Naive thymus-derived CD4-positive, alpha-beta T cell (primary cell): ENCODE results near the gene IL19. TPM values are rescaled to one million over a fixed set of nuclear protein-coding genes. Genes with fewer than 3 reads are reported as not detected.

Experiments
- ATAC-seq: fragments of 150-1000 bp; cut with Tn5 transposase; 2 replicates; pipeline ENCODE4 v1.10.0; 2021; ENCODE audit warnings: mild to moderate bottlenecking, moderate library complexity
- CTCF ChIA-PET: fragments of 350-600 bp; sonication (Branson Sonifier 250); formaldehyde crosslinking; loops from one replicate; lab custom pipeline; 2021; ENCODE audit warnings: antibody characterized with exemption; lab: Charles Lee
- POLR2A ChIA-PET: fragments of 350-600 bp; sonication (Branson Sonifier 250); formaldehyde crosslinking; loops from one replicate; lab custom pipeline; 2021; ENCODE audit warnings: antibody characterized with exemption, inconsistent platforms; lab: Charles Lee
- DNase-seq, 9 donors: peaks; one replicate each; pipeline versions ENCODE4 v3.0.0 to v3.0.0-alpha.2; 2020 to 2022; ENCODE audit warnings: mixed read lengths in 1 of 9
- H3K27ac ChIP-seq: one replicate; pipeline ENCODE4 v1.7.0; 2013; ENCODE audit warnings: mild to moderate bottlenecking, low read depth, low read length, moderate library complexity
- H3K27me3 ChIP-seq, 2 donors: one replicate each; pipeline ENCODE4 v1.7.0; 2013; ENCODE audit warnings: low read length in 2 of 2, mild to moderate bottlenecking in 2 of 2, moderate library complexity in 2 of 2; ENCODE audit not compliant: control insufficient read depth in 2 of 2, insufficient read depth in 2 of 2
- H3K36me3 ChIP-seq, 3 experiments: 1 replicate in 2 of 3; 2 replicates in 1 of 3; pipeline ENCODE4 v1.7.0; 2013; ENCODE audit warnings: low read length in 3 of 3, mild to moderate bottlenecking in 3 of 3, moderate library complexity in 1 of 3; ENCODE audit not compliant: insufficient read depth in 3 of 3, control insufficient read depth in 2 of 3
- H3K4me1 ChIP-seq, 2 donors: one replicate each; pipeline ENCODE4 v1.7.0; 2013; ENCODE audit warnings: low read length in 2 of 2, mild to moderate bottlenecking in 2 of 2, moderate library complexity in 1 of 2; ENCODE audit not compliant: control insufficient read depth in 2 of 2, insufficient read depth in 2 of 2
- H3K4me3 ChIP-seq: 2 replicates; pipeline ENCODE4 v1.7.0; 2013; ENCODE audit warnings: mild to moderate bottlenecking, low read length
- H3K9me3 ChIP-seq, 3 experiments: 1 replicate in 2 of 3; 2 replicates in 1 of 3; pipeline ENCODE4 v1.7.0; 2013; ENCODE audit warnings: low read length in 3 of 3; ENCODE audit not compliant: control insufficient read depth in 2 of 3
- H3K27ac Mint-ChIP-seq, 9 donors: one replicate each; pipeline ENCODE4 v1.8.0; 2020 to 2022; ENCODE audit warnings: mixed read lengths in 9 of 9, mild to moderate bottlenecking in 8 of 9, moderate library complexity in 5 of 9, inconsistent platforms in 2 of 9
- H3K27me3 Mint-ChIP-seq, 5 donors: one replicate each; pipeline ENCODE4 v1.8.0; 2021 to 2022; ENCODE audit warnings: mixed read lengths in 5 of 5, mild to moderate bottlenecking in 1 of 5
- H3K36me3 Mint-ChIP-seq, 5 donors: one replicate each; pipeline ENCODE4 v1.8.0; 2020 to 2022; ENCODE audit warnings: mixed read lengths in 5 of 5, mild to moderate bottlenecking in 3 of 5, inconsistent platforms in 1 of 5
- H3K4me1 Mint-ChIP-seq, 7 donors: one replicate each; pipeline ENCODE4 v1.8.0; 2020 to 2022; ENCODE audit warnings: mixed read lengths in 7 of 7, mild to moderate bottlenecking in 3 of 7, inconsistent platforms in 1 of 7
- H3K4me3 Mint-ChIP-seq, 10 donors: one replicate each; pipeline ENCODE4 v1.8.0; 2020 to 2022; ENCODE audit warnings: mild to moderate bottlenecking in 10 of 10, mixed read lengths in 10 of 10, moderate library complexity in 6 of 10, inconsistent platforms in 2 of 10
- H3K9me3 Mint-ChIP-seq, 11 donors: one replicate each; pipeline ENCODE4 v1.8.0; 2020 to 2022; ENCODE audit warnings: mixed read lengths in 11 of 11, mild to moderate bottlenecking in 4 of 11, inconsistent platforms in 1 of 11, moderate library complexity in 1 of 11
- intact Hi-C, 2 donors: fragments of 100-400 bp; cut with micrococcal nuclease; formaldehyde crosslinking; loops; one replicate each; pipeline ENCODE4 v1.15.1; 2023
- polyA plus RNA-seq, 2 donors: library from polyadenylated mRNA; unstranded; fragments of 300-500 nt; fragmentation: Illumina TruSeq; gene quantifications; one replicate each; pipeline ENCODE4 v1.2.3, GENCODE V29; 2021
- total RNA-seq, 6 experiments: library from RNA in 5 of 6; stranded (reverse) in 5 of 6; gene quantifications; 1 replicate in 5 of 6; 2 replicates in 1 of 6; pipeline ENCODE4 v1.2.3 and lab custom pipeline; 2021 to 2026

Gene IL19
- total and polyA plus RNA-seq, 7 experiments from 2014 or later, result not detected

- peak; percentile 61 for ATAC-seq
- peaks cover 0 to 8% (median 0%) of the 10 kb centered on the region in 5 donors for H3K36me3 Mint-ChIP-seq
- Histone ChIP-seq H3K36me3 (peaks cover 0 to 16% (median 9%) of the 10 kb centered on the region in 3 experiments), H3K9me3 (no peaks in the 10 kb centered on the region), H3K27ac (no peak overlapping the region), H3K27me3 (no peaks in the 10 kb centered on the region), H3K4me3 (no peak overlapping the region), H3K4me1 (peaks cover 17 to 25% of the 10 kb centered on the region in 2 donors)
- no peaks in the 10 kb centered on the region for H3K27me3 Mint-ChIP-seq
- peak in 8 of 9 donors; percentile 35 to 64 (median 58) for DNase-seq
- no peak overlapping the region for H3K4me3 Mint-ChIP-seq
- ChIA-PET CTCF (interaction anchor here (0.7 to 7.1 kb wide), 33 partner anchors 7 to 280 kb away, joined by 3 to 61 read pairs (median 5); partner anchors contain the start of genes FCMR and IL10), POLR2A (interaction anchor here (0.7 to 2.6 kb wide), 5 partner anchors 11 to 187 kb away, joined by 3 to 13 read pairs (median 6); no protein-coding TSS in a partner anchor)
- peak overlapping the region in 8 of 9 donors; percentile 19 to 90 (median 58) for H3K27ac Mint-ChIP-seq
- intact Hi-C loops, result loop anchor here (1.0 to 5.0 kb wide), 5 partner anchors 8 to 327 kb away; partner anchors contain the start of genes PFKFB2 (in 1 of the 2) and YOD1 (in 1 of the 2)
- peaks cover 0 to 1% (median 0%) of the 10 kb centered on the region in 11 donors for H3K9me3 Mint-ChIP-seq
- peaks cover 29 to 50% (median 46%) of the 10 kb centered on the region in 7 donors for H3K4me1 Mint-ChIP-seq
These were observed 45.2 kb upstream of the IL19 start for GRCh38 chr1:206725109-206725963.

- H3K27me3 Mint-ChIP-seq, result no peaks in the 10 kb centered on the region
- Histone ChIP-seq H3K27ac (no peak overlapping the region), H3K4me3 (no peak overlapping the region), H3K4me1 (peaks cover 14 to 17% of the 10 kb centered on the region in 2 donors), H3K27me3 (no peaks in the 10 kb centered on the region), H3K9me3 (no peaks in the 10 kb centered on the region), H3K36me3 (peaks cover 3 to 44% (median 9%) of the 10 kb centered on the region in 3 experiments)
- ChIA-PET CTCF (interaction anchor here (0.7 to 7.1 kb wide), 6 partner anchors 20 to 310 kb away, joined by 3 to 61 read pairs (median 17); no protein-coding TSS in a partner anchor), POLR2A (no interaction called here)
- H3K9me3 Mint-ChIP-seq, result peaks cover 0 to 1% (median 0%) of the 10 kb centered on the region in 11 donors
- H3K36me3 Mint-ChIP-seq, result peaks cover 3 to 20% (median 9%) of the 10 kb centered on the region in 5 donors
- H3K27ac Mint-ChIP-seq, result peak overlapping the region in 5 of 9 donors; percentile 32 to 79 (median 46)
- H3K4me3 Mint-ChIP-seq, result no peak overlapping the region
- intact Hi-C loops, result loop anchor here (2.0 to 5.0 kb wide), 4 partner anchors 41 to 349 kb away; partner anchors contain the start of genes PFKFB2 (in 1 of the 2) and YOD1 (in 1 of the 2)
- no peak for DNase-seq
- ATAC-seq, result no peak
- peaks cover 28 to 42% (median 36%) of the 10 kb centered on the region in 7 donors for H3K4me1 Mint-ChIP-seq
These were observed 42.4 kb upstream of the IL19 start for GRCh38 chr1:206727981-206728696.

- Mint-ChIP-seq H3K27ac (peak overlapping the region in 2 of 9 donors; percentile 25 to 59), H3K27me3 (no peaks in the 10 kb centered on the region), H3K36me3 (peaks cover 3 to 20% (median 9%) of the 10 kb centered on the region in 5 donors), H3K4me1 (peaks cover 27 to 42% (median 36%) of the 10 kb centered on the region in 7 donors), H3K9me3 (peaks cover 0 to 1% (median 0%) of the 10 kb centered on the region in 11 donors), H3K4me3 (no peak overlapping the region)
- Histone ChIP-seq H3K9me3 (no peaks in the 10 kb centered on the region), H3K36me3 (peaks cover 3 to 45% (median 9%) of the 10 kb centered on the region in 3 experiments), H3K4me1 (peaks cover 14 to 17% of the 10 kb centered on the region in 2 donors), H3K27me3 (no peaks in the 10 kb centered on the region), H3K27ac (no peak overlapping the region), H3K4me3 (no peak overlapping the region)
- POLR2A ChIA-PET, result no interaction called here
- CTCF ChIA-PET, result interaction anchor here (7.1 kb wide), 1 partner anchor 254 kb away, joined by 61 read pairs; no protein-coding TSS in a partner anchor
- intact Hi-C loops, result loop anchor here in 1 of 2 donors (5.0 kb wide), 2 partner anchors 96 to 324 kb away; partner anchors contain the start of genes PFKFB2 and YOD1
- ATAC-seq, result no peak
- no peak for DNase-seq
These were observed 41.9 kb upstream of the IL19 start for GRCh38 chr1:206728697-206728987.

- DNase-seq (no peak), ATAC-seq (no peak)
- H3K4me1 Mint-ChIP-seq, result peaks cover 25 to 38% (median 32%) of the 10 kb centered on the region in 7 donors
- ChIA-PET CTCF (interaction anchor here (7.1 kb wide), 1 partner anchor 254 kb away, joined by 61 read pairs; no protein-coding TSS in a partner anchor), POLR2A (interaction anchor here (0.5 to 10.0 kb wide), 3 partner anchors 39 to 335 kb away, joined by 3 to 148 read pairs (median 5); no protein-coding TSS in a partner anchor)
- peaks cover 0 to 1% (median 0%) of the 10 kb centered on the region in 11 donors for H3K9me3 Mint-ChIP-seq
- Histone ChIP-seq H3K27me3 (no peaks in the 10 kb centered on the region), H3K27ac (no peak overlapping the region), H3K4me1 (peaks cover 14 to 17% of the 10 kb centered on the region in 2 donors), H3K9me3 (no peaks in the 10 kb centered on the region), H3K36me3 (peaks cover 3 to 45% (median 9%) of the 10 kb centered on the region in 3 experiments), H3K4me3 (no peak overlapping the region)
- peaks cover 3 to 20% (median 9%) of the 10 kb centered on the region in 5 donors for H3K36me3 Mint-ChIP-seq
- no peak overlapping the region for H3K4me3 Mint-ChIP-seq
- peak overlapping the region in 5 of 9 donors; percentile 24 to 59 (median 32) for H3K27ac Mint-ChIP-seq
- intact Hi-C loops, result loop anchor here in 1 of 2 donors (5.0 kb wide), 2 partner anchors 97 to 323 kb away; partner anchors contain the start of genes PFKFB2 and YOD1
- H3K27me3 Mint-ChIP-seq, result no peaks in the 10 kb centered on the region
These were observed 41.5 kb upstream of the IL19 start for GRCh38 chr1:206729050-206729449.

- Histone ChIP-seq H3K27ac (no peak overlapping the region), H3K9me3 (no peaks in the 10 kb centered on the region), H3K36me3 (peaks cover 3 to 45% (median 9%) of the 10 kb centered on the region in 3 experiments), H3K4me1 (peaks cover 14 to 17% of the 10 kb centered on the region in 2 donors), H3K4me3 (no peak overlapping the region), H3K27me3 (no peaks in the 10 kb centered on the region)
- POLR2A ChIA-PET, result interaction anchor here (0.5 to 10.0 kb wide), 4 partner anchors 39 to 334 kb away, joined by 3 to 148 read pairs (median 4); partner anchors contain the start of gene FCMR
- Mint-ChIP-seq H3K4me3 (no peak overlapping the region), H3K27ac (peak overlapping the region in 3 of 9 donors; percentile 24 to 59 (median 32)), H3K36me3 (peaks cover 3 to 20% (median 9%) of the 10 kb centered on the region in 5 donors), H3K9me3 (peaks cover 0 to 1% (median 0%) of the 10 kb centered on the region in 11 donors), H3K4me1 (peaks cover 24 to 38% (median 31%) of the 10 kb centered on the region in 7 donors), H3K27me3 (no peaks in the 10 kb centered on the region)
- no peak for DNase-seq
- intact Hi-C loops, result loop anchor here in 1 of 2 donors (5.0 kb wide), 2 partner anchors 97 to 323 kb away; partner anchors contain the start of genes PFKFB2 and YOD1
- CTCF ChIA-PET, result interaction anchor here (9.3 kb wide), 1 partner anchor 77 kb away, joined by 329 read pairs; no protein-coding TSS in a partner anchor
- ATAC-seq, result no peak
These were observed 41.1 kb upstream of the IL19 start for GRCh38 chr1:206729507-206729906.
